H9 (cell line): Measurements from ENCODE around the gene SOSTDC1. TPM values are rescaled to one million over a fixed set of nuclear protein-coding genes. Genes with fewer than 3 reads are reported as not detected.

Experiments used
- DNase-seq: peaks from one replicate; pipeline ENCODE4 v3.0.0-alpha.2; 2017
- H2AFZ ChIP-seq: one replicate; pipeline ENCODE4 v1.6.1; 2013; ENCODE audit warnings: mild to moderate bottlenecking, low read length, control low read depth, moderate library complexity
- H2AK5ac ChIP-seq: 2 replicates; pipeline ENCODE4 v1.6.1; 2013; ENCODE audit warnings: low read length, control low read depth, mixed read lengths; ENCODE audit not compliant: insufficient read length
- H2BK120ac ChIP-seq: one replicate; pipeline ENCODE4 v1.6.1; 2013; ENCODE audit warnings: low read depth, mild to moderate bottlenecking, low read length, control low read depth, inconsistent platforms; ENCODE audit not compliant: poor library complexity, severe bottlenecking
- H2BK12ac ChIP-seq: 2 replicates; pipeline ENCODE4 v1.6.1; 2013; ENCODE audit warnings: low read length, control low read depth, mixed read lengths, low read depth; ENCODE audit not compliant: insufficient read length
- H2BK15ac ChIP-seq: 2 replicates; pipeline ENCODE4 v1.6.1; 2013; ENCODE audit warnings: low read depth, low read length, control low read depth
- H2BK20ac ChIP-seq: one replicate; pipeline ENCODE4 v1.6.1; 2013; ENCODE audit warnings: low read depth, mild to moderate bottlenecking, low read length, control low read depth, inconsistent platforms; ENCODE audit not compliant: poor library complexity, severe bottlenecking
- H2BK5ac ChIP-seq: 2 replicates; pipeline ENCODE4 v1.6.1; 2013; ENCODE audit warnings: low read length, control low read depth, mixed read lengths; ENCODE audit not compliant: insufficient read length
- H3K14ac ChIP-seq: 2 replicates; pipeline ENCODE4 v1.6.1; 2013; ENCODE audit warnings: low read length, control low read depth; ENCODE audit not compliant: insufficient read depth
- H3K18ac ChIP-seq: 2 replicates; pipeline ENCODE4 v1.6.1; 2013; ENCODE audit warnings: low read depth, mild to moderate bottlenecking, mixed read lengths, low read length, control low read depth; ENCODE audit not compliant: insufficient read length
- H3K23ac ChIP-seq: 2 replicates; pipeline ENCODE4 v1.6.1; 2013; ENCODE audit warnings: low read length, control low read depth, mixed read lengths, low read depth; ENCODE audit not compliant: insufficient read length
- H3K23me2 ChIP-seq: 2 replicates; pipeline ENCODE4 v1.6.1; 2013; ENCODE audit warnings: low read depth, mild to moderate bottlenecking, mixed read lengths, low read length, control low read depth; ENCODE audit not compliant: insufficient read length, poor library complexity, severe bottlenecking
- H3K27ac ChIP-seq: 2 replicates; pipeline ENCODE4 v1.5.1; 2013; ENCODE audit warnings: low read length, control low read depth, mixed read lengths, low read depth; ENCODE audit not compliant: insufficient read length
- H3K27me3 ChIP-seq: 2 replicates; pipeline ENCODE4 v1.6.1; 2013; ENCODE audit warnings: low read length, control low read depth, inconsistent platforms; ENCODE audit not compliant: insufficient read depth
- H3K4ac ChIP-seq: 2 replicates; pipeline ENCODE4 v1.6.1; 2013; ENCODE audit warnings: low read depth, mild to moderate bottlenecking, control low read depth, inconsistent platforms, low read length, moderate library complexity
- H3K4me1 ChIP-seq: 2 replicates; pipeline ENCODE4 v1.6.1; 2013; ENCODE audit warnings: low read length, control low read depth, inconsistent platforms; ENCODE audit not compliant: insufficient read depth
- H3K4me2 ChIP-seq: 2 replicates; pipeline ENCODE4 v1.6.1; 2013; ENCODE audit warnings: low read length, control low read depth, mixed read lengths; ENCODE audit not compliant: insufficient read length, insufficient read depth
- H3K56ac ChIP-seq: 2 replicates; pipeline ENCODE4 v1.6.1; 2013; ENCODE audit warnings: low read depth, mild to moderate bottlenecking, mixed read lengths, low read length, control low read depth; ENCODE audit not compliant: insufficient read length
- H3K79me1 ChIP-seq: 2 replicates; pipeline ENCODE4 v1.6.1; 2013; ENCODE audit warnings: low read depth, mild to moderate bottlenecking, moderate library complexity, low read length, control low read depth, inconsistent platforms; ENCODE audit not compliant: insufficient read depth, poor library complexity, severe bottlenecking
- H3K79me2 ChIP-seq: 2 replicates; pipeline ENCODE4 v1.6.1; 2013; ENCODE audit warnings: low read length, control low read depth, inconsistent platforms; ENCODE audit not compliant: insufficient read depth
- H3K9ac ChIP-seq: 2 replicates; pipeline ENCODE4 v1.6.1; 2013; ENCODE audit warnings: low read length, control low read depth, mixed read lengths; ENCODE audit not compliant: insufficient read length; ENCODE audit errors: extremely low read depth
- H3K9me3 ChIP-seq: one replicate; pipeline ENCODE4 v1.6.1; 2013; ENCODE audit warnings: low read depth, low read length, inconsistent platforms; ENCODE audit not compliant: control insufficient read depth
- H3T11ph ChIP-seq: one replicate; pipeline ENCODE4 v1.6.1; 2013; ENCODE audit warnings: mild to moderate bottlenecking, low read length, control low read depth, inconsistent platforms
- H4K20me1 ChIP-seq: one replicate; pipeline ENCODE4 v1.6.1; 2013; ENCODE audit not compliant: control insufficient read depth, insufficient read length, insufficient read depth
- H4K5ac ChIP-seq: 2 replicates; pipeline ENCODE4 v1.6.1; 2013; ENCODE audit warnings: low read depth, mild to moderate bottlenecking, mixed read lengths, low read length, control low read depth; ENCODE audit not compliant: insufficient read length
- H4K8ac ChIP-seq: replicated peaks from 2 replicates; pipeline ENCODE4 v1.6.1; 2013; ENCODE audit warnings: low read length, control low read depth, mixed read lengths, low read depth; ENCODE audit not compliant: insufficient read length
- H4K91ac ChIP-seq: 2 replicates; pipeline ENCODE4 v1.6.1; 2013; ENCODE audit warnings: low read depth, mild to moderate bottlenecking, moderate library complexity, mixed read lengths, low read length, control low read depth; ENCODE audit not compliant: insufficient read length
- H3K27ac Mint-ChIP-seq, 3 experiments: 2 replicates in 2 of 3; 3 replicates in 1 of 3; pipeline ENCODE4 v1.8.0; 2020 to 2021; ENCODE audit warnings: mixed read lengths in 3 of 3, mild to moderate bottlenecking in 1 of 3, moderate library complexity in 1 of 3
- H3K27me3 Mint-ChIP-seq: 2 replicates; pipeline ENCODE4 v1.8.0; 2021; ENCODE audit warnings: low read depth, mild to moderate bottlenecking, moderate library complexity, mixed read lengths
- H3K36me3 Mint-ChIP-seq, 3 experiments: 2 replicates in 2 of 3; 3 replicates in 1 of 3; pipeline ENCODE4 v1.8.0; 2020 to 2021; ENCODE audit warnings: low read depth in 3 of 3, mixed read lengths in 3 of 3; ENCODE audit not compliant: insufficient read depth in 1 of 3
- H3K4me1 Mint-ChIP-seq, 2 experiments: 2 replicates each; pipeline ENCODE4 v1.8.0; 2020; ENCODE audit warnings: mixed read lengths in 2 of 2
- H3K4me3 Mint-ChIP-seq, 2 experiments: 2 replicates in 1 of 2; 3 replicates in 1 of 2; pipeline ENCODE4 v1.8.0; 2020 to 2021; ENCODE audit warnings: mild to moderate bottlenecking in 2 of 2, mixed read lengths in 2 of 2, moderate library complexity in 1 of 2
- H3K9me3 Mint-ChIP-seq, 2 experiments: 2 replicates in 1 of 2; 3 replicates in 1 of 2; pipeline ENCODE4 v1.8.0; 2020; ENCODE audit warnings: mild to moderate bottlenecking in 2 of 2, mixed read lengths in 2 of 2, moderate library complexity in 1 of 2
- WGBS: extraction: QIAGEN DNeasy Blood & Tissue Kit; methylation state at CpG from one replicate; pipeline ENCODE4 v1.1.7; 2013; ENCODE audit warnings: missing lambda C conversion rate, low lambda C conversion rate, mixed read lengths; ENCODE audit not compliant: insufficient read length; ENCODE audit errors: extremely low coverage; 5-methylcytosine and 5-hydroxymethylcytosine counted together
- total RNA-seq: library from RNA; stranded (reverse); gene quantifications from 2 replicates; pipeline ENCODE4 v1.2.1, GENCODE V29; 2021
- TF ChIP-seq, protein P1 (sequence below): fragments of 200-600 bp; sonication (generic); conservative IDR thresholded peaks from 3 replicates; pipeline ENCODE4 v1.8.0; 2021; ENCODE audit warnings: antibody characterized with exemption, mild to moderate bottlenecking

SOSTDC1 gene
- total RNA-seq, 1 experiment from 2014 or later, result not detected

- H3K4me3 Mint-ChIP-seq, result no peak overlapping the region
- H3K56ac ChIP-seq, result no peak overlapping the region
- WGBS, result no CpG with 5 or more reads among the region's 1 CpG
- H2BK12ac ChIP-seq, result no peak overlapping the region
- H3K36me3 Mint-ChIP-seq, result no peaks in the 10 kb centered on the region
- TF ChIP-seq, protein P1, sequence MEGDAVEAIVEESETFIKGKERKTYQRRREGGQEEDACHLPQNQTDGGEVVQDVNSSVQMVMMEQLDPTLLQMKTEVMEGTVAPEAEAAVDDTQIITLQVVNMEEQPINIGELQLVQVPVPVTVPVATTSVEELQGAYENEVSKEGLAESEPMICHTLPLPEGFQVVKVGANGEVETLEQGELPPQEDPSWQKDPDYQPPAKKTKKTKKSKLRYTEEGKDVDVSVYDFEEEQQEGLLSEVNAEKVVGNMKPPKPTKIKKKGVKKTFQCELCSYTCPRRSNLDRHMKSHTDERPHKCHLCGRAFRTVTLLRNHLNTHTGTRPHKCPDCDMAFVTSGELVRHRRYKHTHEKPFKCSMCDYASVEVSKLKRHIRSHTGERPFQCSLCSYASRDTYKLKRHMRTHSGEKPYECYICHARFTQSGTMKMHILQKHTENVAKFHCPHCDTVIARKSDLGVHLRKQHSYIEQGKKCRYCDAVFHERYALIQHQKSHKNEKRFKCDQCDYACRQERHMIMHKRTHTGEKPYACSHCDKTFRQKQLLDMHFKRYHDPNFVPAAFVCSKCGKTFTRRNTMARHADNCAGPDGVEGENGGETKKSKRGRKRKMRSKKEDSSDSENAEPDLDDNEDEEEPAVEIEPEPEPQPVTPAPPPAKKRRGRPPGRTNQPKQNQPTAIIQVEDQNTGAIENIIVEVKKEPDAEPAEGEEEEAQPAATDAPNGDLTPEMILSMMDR, result no peak
- H3K79me2 ChIP-seq, result no peaks in the 10 kb centered on the region
- peaks cover 5 to 14% of the 10 kb centered on the region in 2 experiments; a peak in 3 of 4 replicates for H3K4me1 Mint-ChIP-seq
- H2BK15ac ChIP-seq, result no peak overlapping the region
- H3K27ac ChIP-seq, result no peak overlapping the region
- H3K27ac Mint-ChIP-seq, result no peak overlapping the region
- no peak overlapping the region for H3T11ph ChIP-seq
- H3K27me3 Mint-ChIP-seq, result no peaks in the 10 kb centered on the region
- H3K23ac ChIP-seq, result no peak overlapping the region
- H3K4me2 ChIP-seq, result no peak overlapping the region
- H2AFZ ChIP-seq, result no peak overlapping the region
- no peak overlapping the region for H4K91ac ChIP-seq
- no peak overlapping the region for H2AK5ac ChIP-seq
- H3K23me2 ChIP-seq, result no peaks in the 10 kb centered on the region
- no peak for DNase-seq
- H3K79me1 ChIP-seq, result no peaks in the 10 kb centered on the region
- H3K27me3 ChIP-seq, result no peaks in the 10 kb centered on the region
- peaks cover 4% of the 10 kb centered on the region; the same call in 1 of the 2 replicates for H3K4me1 ChIP-seq
- H4K20me1 ChIP-seq, result no peaks in the 10 kb centered on the region
- no peak overlapping the region for H2BK120ac ChIP-seq
- H3K9me3 Mint-ChIP-seq, result no peaks in the 10 kb centered on the region
- no peak overlapping the region for H3K9ac ChIP-seq
- H3K14ac ChIP-seq, result no peak overlapping the region
- H3K9me3 ChIP-seq, result no peaks in the 10 kb centered on the region
- H4K8ac ChIP-seq, result no peak overlapping the region
- no peak overlapping the region for H3K4ac ChIP-seq
- H3K18ac ChIP-seq, result no peak overlapping the region
- H4K5ac ChIP-seq, result no peak overlapping the region
- H2BK5ac ChIP-seq, result no peak overlapping the region
- H2BK20ac ChIP-seq, result no peak overlapping the region
These were observed 48.7 kb upstream of the SOSTDC1 start for GRCh38 chr7:16514271-16514670.
